Liver (tissue), 3 donors: ENCODE results near the gene CIB4.

Source experiments
- ATF3 ChIP-seq: IDR thresholded peaks from 2 replicates; pipeline ENCODE4 v1.6.1; 2016; ENCODE audit warnings: antibody characterized with exemption
- CTCF ChIP-seq: fragments of 150-350 bp; IDR thresholded peaks from 2 replicates; pipeline ENCODE4 v1.5.1; 2017; ENCODE audit warnings: improper control_type of control experiment, low read depth, low read length; ENCODE audit not compliant: missing input control
- RAD21 ChIP-seq, 2 donors: IDR thresholded peaks; 2 replicates each; pipeline ENCODE4 v1.6.1; 2016; ENCODE audit warnings: antibody characterized with exemption in 2 of 2, mild to moderate bottlenecking in 2 of 2
- YY1 ChIP-seq: IDR thresholded peaks from 2 replicates; pipeline ENCODE4 v1.6.1; 2016; ENCODE audit warnings: antibody characterized with exemption, mild to moderate bottlenecking
- ZBTB33 ChIP-seq: IDR thresholded peaks from 2 replicates; pipeline ENCODE4 v1.6.1; 2016; ENCODE audit warnings: antibody characterized with exemption
- donor health status: healthy.
- donor health status: healthy.

- TF ChIP-seq CTCF (no peak), ZBTB33 (no peak), ATF3 (no peak), RAD21 (IDR thresholded peaks at IDR 0.05) (no peak), YY1 (no peak)
Measured at GRCh38 chr2:26682155-26682554, 41.0 kb upstream of the CIB4 start.
